Effector CD4-positive, alpha-beta T cell (primary cell): ENCODE results near the gene KNTC1.
"Not testable (repeated sequence)": the region's sequence is repeated elsewhere in the genome, so short reads cannot be mapped to it uniquely, and the experiment has no call there.

Experiments used
- DNase-seq: peaks from one replicate; pipeline ENCODE4 v3.0.0-alpha.2; 2020

Gene KNTC1

GRCh38 chr12:122569288-122569687 is 42.2 kb downstream of the KNTC1 start:
- DNase-seq: no peak

GRCh38 chr12:122570006-122570405 is 43.0 kb downstream of the KNTC1 start:
- not testable (repeated sequence) for DNase-seq

DNA sequence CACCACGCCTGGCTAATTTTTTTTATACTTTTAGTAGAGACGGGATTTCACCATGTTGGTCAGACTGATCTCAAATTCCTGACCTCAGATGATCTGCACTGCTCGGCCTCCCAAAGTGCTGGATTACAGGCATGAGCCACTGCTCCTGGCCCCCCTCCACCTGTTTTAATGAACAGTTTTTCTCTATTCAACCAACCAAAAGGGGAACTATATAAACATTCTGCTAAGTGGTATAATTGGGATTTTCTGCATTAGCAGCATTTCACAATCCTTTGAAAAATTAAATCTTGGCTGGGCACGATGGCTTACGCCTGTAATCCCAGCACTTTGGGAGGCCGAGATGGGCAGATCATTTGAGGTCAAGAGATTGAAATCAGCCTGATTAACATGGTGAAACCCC is 44.8 kb downstream of the KNTC1 start:
- no peak for DNase-seq

GRCh38 chr12:122583294-122583693 is 56.2 kb downstream of the KNTC1 start:
- DNase-seq: not testable (repeated sequence)

DNA sequence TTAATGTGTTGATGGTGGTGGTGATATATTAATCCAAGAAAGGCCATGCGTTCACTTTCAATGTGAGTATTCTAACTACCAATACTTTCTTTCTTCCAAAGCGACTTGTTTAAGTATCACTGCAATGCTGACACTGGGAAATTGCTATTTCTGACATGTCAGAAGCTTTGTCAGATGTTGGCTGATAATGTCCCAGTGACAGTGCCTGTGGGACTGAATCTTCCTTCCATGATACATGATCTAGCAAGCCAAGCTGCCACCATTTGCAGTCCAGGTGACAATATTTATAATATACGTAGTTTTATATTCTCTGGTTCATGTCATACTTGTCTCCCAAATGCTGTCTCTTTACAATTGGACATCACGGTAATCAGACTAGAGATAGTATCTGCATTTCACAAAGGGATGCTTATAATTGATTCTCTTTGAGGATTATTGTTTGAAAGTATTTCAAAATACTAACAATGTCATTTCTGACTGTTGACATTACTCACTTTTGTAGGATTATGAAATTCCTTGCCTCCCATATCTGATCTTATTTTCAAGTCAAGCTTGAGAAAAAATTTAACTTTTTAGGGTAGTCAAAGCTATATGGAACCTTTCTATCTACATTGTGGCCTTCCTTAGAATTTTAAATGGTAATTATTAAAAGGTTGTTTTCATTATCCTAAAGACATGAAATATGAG is 57.3 kb downstream of the KNTC1 start:
- no peak for DNase-seq

DNA sequence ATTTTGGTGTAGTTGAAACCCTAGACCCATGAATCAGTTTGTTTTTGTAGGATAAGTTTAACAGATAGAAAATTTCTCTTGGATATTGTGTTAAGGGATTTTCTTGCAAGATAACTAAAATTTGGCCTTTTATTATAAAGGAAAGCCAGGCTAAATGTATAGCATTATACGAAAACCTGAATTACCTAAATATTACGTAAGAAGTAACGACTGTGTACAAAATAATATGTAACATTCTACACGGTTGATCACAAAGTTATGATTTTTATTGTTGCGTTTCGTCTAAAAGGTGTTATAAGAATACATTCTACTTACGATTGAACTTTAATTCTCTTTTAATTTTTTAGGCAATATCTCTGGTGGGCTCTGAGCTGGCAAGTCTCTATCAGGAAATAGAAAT is 63.9 kb downstream of the KNTC1 start:
- no peak for DNase-seq

GRCh38 chr12:122591966-122592365 is 64.9 kb downstream of the KNTC1 start:
- DNase-seq: not testable (repeated sequence)

- not testable (repeated sequence) for DNase-seq
These were observed 65.5 kb downstream of the KNTC1 start for GRCh38 chr12:122592543-122592942.

- no peak for DNase-seq
These were observed 66.9 kb downstream of the KNTC1 start for GRCh38 chr12:122593910-122594309.

DNA sequence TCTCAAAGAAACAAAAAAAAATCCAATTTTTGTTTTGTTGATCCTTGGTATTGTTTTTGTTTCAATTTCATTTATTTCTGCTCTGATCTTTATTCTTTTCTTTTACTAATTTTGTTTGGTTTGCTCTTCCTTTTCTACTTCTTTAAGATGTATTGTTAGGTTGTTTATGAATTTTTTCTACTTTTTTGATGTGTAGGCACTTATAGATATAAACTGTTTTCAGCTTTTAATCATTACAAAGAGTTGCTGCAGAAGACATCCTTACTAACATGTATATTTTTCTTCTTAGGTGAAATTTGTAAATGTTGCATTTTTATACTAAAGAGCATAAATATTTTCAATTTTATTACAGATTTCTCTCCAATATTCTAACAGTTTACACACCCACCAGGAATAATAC is 69.8 kb downstream of the KNTC1 start:
- DNase-seq: no peak

- no peak for DNase-seq
These were observed 75.4 kb downstream of the KNTC1 start for GRCh38 chr12:122602456-122602855.

- DNase-seq: no peak
These were observed 77.9 kb downstream of the KNTC1 start for GRCh38 chr12:122604993-122605392.

- no peak for DNase-seq
These were observed 82.7 kb downstream of the KNTC1 start for GRCh38 chr12:122609732-122610131.

DNA sequence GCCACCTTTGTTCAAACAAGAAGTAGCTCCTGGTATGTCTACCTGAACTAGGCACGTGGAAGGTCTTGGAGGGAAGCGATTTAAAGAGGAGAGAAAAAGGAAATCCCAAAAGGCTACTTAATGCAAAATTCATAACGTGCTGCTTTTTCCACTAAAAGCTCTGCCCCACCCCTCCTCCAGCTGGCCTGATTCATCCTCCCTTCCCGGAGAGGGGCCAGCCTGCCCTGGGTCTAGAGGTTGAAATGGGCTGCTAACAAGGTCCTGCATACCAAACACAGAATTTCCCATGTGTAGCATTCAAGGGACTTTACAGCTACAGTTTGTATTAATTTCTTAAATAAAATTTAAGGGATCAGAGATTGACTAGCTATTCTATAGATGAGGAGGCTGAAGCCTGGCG is 83.2 kb downstream of the KNTC1 start:
- DNase-seq: no peak

DNA sequence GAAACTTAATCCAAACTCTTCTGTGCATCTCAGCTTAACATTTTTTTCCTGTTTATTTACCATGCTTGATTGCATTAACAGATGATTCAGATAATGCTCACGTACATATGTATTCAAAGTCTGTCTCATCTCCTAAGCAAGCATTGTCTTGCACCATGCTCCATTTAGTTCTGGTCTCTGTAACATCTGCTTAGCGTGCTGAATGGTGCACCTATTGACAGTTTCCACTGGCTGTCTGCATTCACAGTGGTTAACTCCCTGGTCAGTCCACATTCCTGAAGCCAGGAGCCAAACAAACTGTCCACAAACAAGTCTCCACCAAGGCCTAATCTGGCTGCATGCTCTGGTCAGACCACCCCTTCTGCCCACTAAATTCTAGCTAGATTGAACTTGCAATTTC is 83.9 kb downstream of the KNTC1 start:
- no peak for DNase-seq

DNA sequence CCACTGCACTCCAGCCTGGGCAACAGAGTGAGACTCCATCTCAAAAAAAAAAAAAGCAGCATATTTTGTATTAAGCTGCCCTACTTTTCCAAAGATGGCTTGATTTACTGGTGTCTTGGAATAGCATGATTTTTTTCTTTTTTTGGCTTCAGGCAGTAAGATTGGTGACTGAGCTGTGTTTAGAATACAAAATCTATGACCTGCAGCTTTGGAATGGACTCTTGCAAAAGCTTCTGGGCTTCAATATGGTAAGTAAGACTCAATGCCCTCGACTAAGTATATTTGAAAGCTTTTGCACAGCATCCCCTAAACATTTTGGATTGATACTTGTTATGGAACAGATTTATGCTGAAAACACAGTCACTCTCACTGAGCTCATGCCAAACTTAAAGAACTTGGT is 87.8 kb downstream of the KNTC1 start:
- DNase-seq: no peak

- DNase-seq: no peak
These were observed 88.7 kb downstream of the KNTC1 start for GRCh38 chr12:122615780-122616179.

DNA sequence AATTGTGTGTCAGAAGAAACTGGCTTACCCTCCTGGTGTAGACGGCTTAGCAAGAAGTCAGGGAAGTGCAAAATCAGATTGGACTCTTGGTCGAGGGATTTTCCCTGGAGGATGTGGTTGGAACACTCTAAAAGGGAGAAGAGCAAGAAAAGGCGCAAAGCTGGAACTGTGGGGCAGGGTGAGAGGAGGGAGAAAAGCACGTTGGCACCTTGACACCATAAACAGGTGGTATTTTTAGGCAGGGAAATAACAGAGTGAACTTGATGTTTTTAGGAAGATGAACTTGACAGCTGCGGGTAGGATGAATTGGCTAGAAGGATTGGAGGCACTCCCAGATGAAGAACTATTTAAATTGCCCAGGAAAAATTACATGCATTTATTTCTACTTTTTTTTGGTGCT is 108.4 kb downstream of the KNTC1 start:
- DNase-seq: no peak

GRCh38 chr12:122643207-122643805 is 116.3 kb downstream of the KNTC1 start:
- no peak for DNase-seq

DNA sequence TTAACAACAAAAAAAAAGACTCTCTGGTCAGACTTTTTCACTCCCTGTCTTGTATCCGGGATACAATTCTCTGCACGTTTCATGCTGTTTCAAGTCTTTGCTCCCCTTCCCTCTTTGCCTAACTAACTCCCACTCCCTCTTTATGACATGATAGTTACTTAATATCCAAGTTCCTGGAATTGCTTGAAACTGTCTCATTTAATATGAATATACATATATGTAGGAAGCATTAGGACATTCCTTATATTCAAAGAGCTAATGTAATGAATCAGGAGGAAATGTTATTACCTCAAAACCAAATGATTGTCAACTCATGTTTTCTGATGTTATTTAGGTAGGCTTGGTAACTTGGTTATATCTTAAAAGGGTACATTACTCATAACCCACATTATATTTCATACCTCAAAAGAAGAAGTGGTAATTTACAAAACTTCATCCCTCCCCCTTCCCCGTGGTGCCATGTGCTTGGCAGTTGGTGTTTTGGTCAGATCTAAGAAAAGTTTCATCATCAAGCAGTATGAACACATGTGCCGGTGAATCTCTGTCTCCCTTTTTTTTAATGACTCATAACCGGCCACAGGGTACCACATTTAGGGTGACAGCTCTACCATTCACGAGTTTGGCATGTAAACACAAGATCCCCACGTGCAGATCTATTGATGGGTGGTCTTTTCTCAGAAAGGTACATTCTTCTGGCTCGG is 119.6 kb downstream of the KNTC1 start:
- no peak for DNase-seq

- no peak for DNase-seq
These were observed 124.6 kb downstream of the KNTC1 start for GRCh38 chr12:122651520-122652224.

DNA sequence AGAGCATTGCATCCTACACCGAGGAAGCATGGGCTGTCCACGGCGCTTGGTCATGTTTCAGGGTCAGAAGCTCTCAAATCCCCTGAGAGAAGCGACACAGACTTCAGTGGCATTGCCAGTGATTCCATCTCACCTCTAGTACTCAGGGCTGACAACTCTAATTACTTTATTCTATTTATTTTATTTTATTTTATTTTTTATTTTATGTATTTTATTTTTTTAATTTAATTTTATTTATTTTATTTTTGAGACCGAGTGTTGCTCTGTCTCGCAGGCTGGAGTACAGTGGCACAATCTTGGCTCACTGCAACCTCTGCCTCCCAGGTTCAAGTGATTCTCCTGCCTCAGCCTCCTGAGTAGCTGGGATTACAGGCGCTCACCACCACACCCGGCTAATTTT is 126.2 kb downstream of the KNTC1 start:
- DNase-seq: not testable (repeated sequence)

DNA sequence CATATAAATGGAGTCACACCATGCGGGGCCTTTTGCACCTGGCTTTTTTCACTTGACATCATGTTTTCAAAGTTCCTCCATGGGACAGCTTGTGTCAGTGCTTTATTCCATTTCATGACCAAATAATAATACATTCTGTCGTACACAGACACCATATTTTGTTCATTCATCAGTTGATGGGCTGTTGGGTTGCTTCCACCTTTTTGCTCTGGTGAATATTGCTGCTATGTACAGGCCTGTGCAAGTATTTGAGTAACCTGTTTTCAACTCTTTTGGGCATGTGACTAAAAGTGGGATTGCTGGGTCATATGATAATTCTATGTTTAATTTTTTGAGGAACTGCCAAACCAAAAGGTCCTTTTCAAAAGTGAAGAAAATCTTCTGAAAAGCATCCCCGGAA is 129.2 kb downstream of the KNTC1 start:
- DNase-seq: no peak

GRCh38 chr12:122659579-122659978 is 132.5 kb downstream of the KNTC1 start:
- no peak for DNase-seq
